Osteoblast (primary cell): ENCODE results near the gene TAF12. TPM values are rescaled to one million over a fixed set of nuclear protein-coding genes. Genes with fewer than 3 reads are reported as not detected.
A peak's percentile ranks its signal among the peaks of the same experiment; 100 is the strongest.

Source experiments
- DNase-seq: peaks from one replicate; pipeline ENCODE4 v3.0.0; 2011; ENCODE audit warnings: low spot score, mixed read lengths; ENCODE audit not compliant: insufficient read length; ENCODE audit errors: missing footprints
- H2AFZ ChIP-seq: 2 replicates; pipeline ENCODE4 v1.6.0; 2011; ENCODE audit warnings: mild to moderate bottlenecking, low read length
- H3K27ac ChIP-seq: 2 replicates; pipeline ENCODE4 v1.5.1; 2011; ENCODE audit warnings: mild to moderate bottlenecking, low read depth, low read length, moderate library complexity
- H3K27me3 ChIP-seq: 2 replicates; pipeline ENCODE4 v1.6.0; 2012; ENCODE audit warnings: mild to moderate bottlenecking, control low read depth, inconsistent platforms, low read length, moderate library complexity; ENCODE audit not compliant: insufficient read depth
- H3K36me3 ChIP-seq: 2 replicates; pipeline ENCODE4 v1.5.1; 2011; ENCODE audit warnings: mild to moderate bottlenecking, low read length, control low read depth, moderate library complexity; ENCODE audit not compliant: insufficient read depth
- H3K4me1 ChIP-seq: 2 replicates; pipeline ENCODE4 v1.5.1; 2011; ENCODE audit warnings: mild to moderate bottlenecking, low read length, control low read depth, moderate library complexity; ENCODE audit not compliant: insufficient read depth
- H3K4me2 ChIP-seq: 2 replicates; pipeline ENCODE4 v1.6.0; 2011; ENCODE audit warnings: mild to moderate bottlenecking, low read length; ENCODE audit not compliant: insufficient read depth
- H3K4me3 ChIP-seq: fragments of 200-600 bp; sonication (generic); 3 replicates; pipeline ENCODE4 v1.5.1; 2012; ENCODE audit warnings: mild to moderate bottlenecking, low read length, inconsistent platforms; ENCODE audit not compliant: insufficient read depth
- H3K79me2 ChIP-seq: 2 replicates; pipeline ENCODE4 v1.6.0; 2012; ENCODE audit warnings: mild to moderate bottlenecking, low read length, control low read depth, inconsistent platforms; ENCODE audit not compliant: insufficient read depth
- H3K9me3 ChIP-seq: 2 replicates; pipeline ENCODE4 v1.5.1; 2011; ENCODE audit warnings: low read depth, low read length, control low read depth
- H4K20me1 ChIP-seq: 2 replicates; pipeline ENCODE4 v1.6.0; 2012; ENCODE audit warnings: mild to moderate bottlenecking, low read length, control low read depth; ENCODE audit not compliant: insufficient read depth
- total RNA-seq: library from RNA; depleted of rRNA; stranded (reverse); fragments of >200 nt; gene quantifications from 2 replicates; pipeline ENCODE4 v1.2.3, GENCODE V29; 2012
- TF ChIP-seq, protein P1 (sequence below): IDR thresholded peaks from 2 replicates; pipeline ENCODE4 v1.5.1; 2011; ENCODE audit warnings: mild to moderate bottlenecking, low read depth, low read length, moderate library complexity; ENCODE audit errors: extremely low read depth

TAF12 gene
- total RNA-seq, 1 donor, result 29.0 TPM

DNA sequence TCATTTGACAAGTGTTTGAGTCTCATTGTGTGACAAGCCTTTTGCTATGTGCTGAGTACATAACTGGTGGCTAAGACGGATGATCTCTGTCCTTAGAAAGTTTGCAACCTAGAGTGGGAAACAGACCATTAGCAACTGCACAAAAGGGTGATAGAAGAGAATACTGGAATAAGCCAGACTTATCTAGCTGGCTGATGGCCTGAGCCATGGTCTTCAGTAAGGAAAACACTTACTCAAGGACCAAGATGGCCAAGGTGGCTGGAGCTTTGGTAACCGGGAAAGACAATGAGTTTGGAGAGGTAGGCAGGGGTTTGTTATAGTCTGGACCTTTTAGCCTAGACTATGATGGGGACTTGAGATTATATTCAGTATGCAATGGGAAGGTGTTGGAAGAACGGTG is 1.6 kb upstream of the TAF12 start:
- TF ChIP-seq, protein P1, sequence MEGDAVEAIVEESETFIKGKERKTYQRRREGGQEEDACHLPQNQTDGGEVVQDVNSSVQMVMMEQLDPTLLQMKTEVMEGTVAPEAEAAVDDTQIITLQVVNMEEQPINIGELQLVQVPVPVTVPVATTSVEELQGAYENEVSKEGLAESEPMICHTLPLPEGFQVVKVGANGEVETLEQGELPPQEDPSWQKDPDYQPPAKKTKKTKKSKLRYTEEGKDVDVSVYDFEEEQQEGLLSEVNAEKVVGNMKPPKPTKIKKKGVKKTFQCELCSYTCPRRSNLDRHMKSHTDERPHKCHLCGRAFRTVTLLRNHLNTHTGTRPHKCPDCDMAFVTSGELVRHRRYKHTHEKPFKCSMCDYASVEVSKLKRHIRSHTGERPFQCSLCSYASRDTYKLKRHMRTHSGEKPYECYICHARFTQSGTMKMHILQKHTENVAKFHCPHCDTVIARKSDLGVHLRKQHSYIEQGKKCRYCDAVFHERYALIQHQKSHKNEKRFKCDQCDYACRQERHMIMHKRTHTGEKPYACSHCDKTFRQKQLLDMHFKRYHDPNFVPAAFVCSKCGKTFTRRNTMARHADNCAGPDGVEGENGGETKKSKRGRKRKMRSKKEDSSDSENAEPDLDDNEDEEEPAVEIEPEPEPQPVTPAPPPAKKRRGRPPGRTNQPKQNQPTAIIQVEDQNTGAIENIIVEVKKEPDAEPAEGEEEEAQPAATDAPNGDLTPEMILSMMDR, result no peak
- peak overlapping the region; percentile 94 for H3K4me2 ChIP-seq
- no peaks in the 10 kb centered on the region for H3K27me3 ChIP-seq
- peak overlapping the region; percentile 92 for H3K27ac ChIP-seq
- no peak overlapping the region for H3K4me3 ChIP-seq
- H4K20me1 ChIP-seq, result no peaks in the 10 kb centered on the region
- peaks cover 28% of the 10 kb centered on the region for H3K79me2 ChIP-seq
- H3K36me3 ChIP-seq, result no peaks in the 10 kb centered on the region
- DNase-seq, result no peak
- no peaks in the 10 kb centered on the region for H3K9me3 ChIP-seq
- H3K4me1 ChIP-seq, result peaks cover 29% of the 10 kb centered on the region
- H2AFZ ChIP-seq, result peak overlapping the region; percentile 63

DNA sequence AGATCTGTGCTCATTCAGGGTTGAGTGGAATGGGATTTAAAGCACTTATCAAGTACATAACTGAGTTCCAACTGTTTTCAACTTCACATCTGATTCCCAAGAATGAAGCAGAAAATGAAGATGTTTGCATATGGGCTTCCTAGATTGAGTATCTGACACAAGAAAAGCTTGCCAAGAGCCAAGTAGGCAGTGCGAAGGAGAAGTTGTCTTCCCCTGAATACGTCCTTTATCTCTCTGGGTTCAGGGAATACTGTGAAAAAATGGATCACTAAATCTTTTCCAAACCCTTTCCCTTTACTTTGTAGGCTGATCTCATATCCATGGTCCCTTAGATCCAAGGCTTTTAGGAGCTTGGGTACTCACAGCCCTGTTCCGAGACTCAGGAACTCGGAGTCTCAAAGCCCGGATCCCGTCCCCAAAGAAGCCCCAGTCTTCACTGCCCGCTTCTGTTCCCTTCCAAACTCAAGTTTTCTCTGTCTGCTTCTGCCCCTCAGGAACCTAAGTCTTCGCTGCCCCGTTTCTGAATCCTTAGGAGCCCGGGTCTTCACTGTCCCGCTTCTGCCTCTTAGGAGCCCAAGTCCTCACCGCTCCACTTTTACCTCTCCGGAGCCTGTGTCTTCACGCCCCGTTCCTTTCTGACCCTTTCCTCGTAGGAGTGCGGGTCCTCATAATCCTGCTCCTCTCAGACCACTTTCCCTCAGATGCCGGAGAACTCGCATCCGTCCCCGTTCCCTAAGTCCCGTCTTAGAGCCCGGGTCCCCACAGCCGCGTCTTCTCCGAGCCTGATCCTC is 616 bp downstream of the TAF12 start:
- peaks cover 25% of the 10 kb centered on the region for H3K4me1 ChIP-seq
- TF ChIP-seq, protein P1, result no peak
- DNase-seq, result peak; percentile 77
- H3K79me2 ChIP-seq, result peaks cover 32% of the 10 kb centered on the region
- no peaks in the 10 kb centered on the region for H3K9me3 ChIP-seq
- H4K20me1 ChIP-seq, result no peaks in the 10 kb centered on the region
- peak overlapping the region; percentile 92 for H3K27ac ChIP-seq
- H3K36me3 ChIP-seq, result no peaks in the 10 kb centered on the region
- H3K4me3 ChIP-seq, result peak overlapping the region; percentile 100
- peak overlapping the region; percentile 100 for H2AFZ ChIP-seq
- no peaks in the 10 kb centered on the region for H3K27me3 ChIP-seq
- peak overlapping the region; percentile 94 for H3K4me2 ChIP-seq

DNA sequence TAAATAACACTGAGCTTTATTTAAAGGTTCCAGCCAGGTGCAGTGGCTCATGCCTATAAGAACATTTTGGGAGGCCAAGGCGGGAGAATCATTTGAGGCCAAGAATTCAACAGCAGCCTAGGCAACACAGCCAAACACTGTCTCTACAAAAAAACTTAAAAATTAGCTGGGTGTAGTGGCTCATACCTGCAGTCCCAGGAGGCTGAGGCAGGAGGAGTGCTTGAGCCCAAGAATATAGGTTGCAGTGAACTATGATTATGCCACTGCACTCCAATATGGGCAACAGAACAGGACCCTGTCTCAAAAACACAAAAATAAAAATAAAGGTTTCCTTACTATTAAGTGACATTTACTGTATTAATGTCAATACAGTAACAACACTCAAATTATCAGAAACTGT is 2.1 kb downstream of the TAF12 start:
- Histone ChIP-seq H3K9me3 (no peaks in the 10 kb centered on the region), H3K4me3 (no peak overlapping the region), H2AFZ (no peak overlapping the region), H3K27ac (no peak overlapping the region), H4K20me1 (peaks cover 2% of the 10 kb centered on the region), H3K36me3 (no peaks in the 10 kb centered on the region), H3K4me2 (no peak overlapping the region), H3K79me2 (peaks cover 43% of the 10 kb centered on the region), H3K27me3 (no peaks in the 10 kb centered on the region), H3K4me1 (peaks cover 25% of the 10 kb centered on the region)
- TF ChIP-seq, protein P1, result no peak
- no peak for DNase-seq

DNA sequence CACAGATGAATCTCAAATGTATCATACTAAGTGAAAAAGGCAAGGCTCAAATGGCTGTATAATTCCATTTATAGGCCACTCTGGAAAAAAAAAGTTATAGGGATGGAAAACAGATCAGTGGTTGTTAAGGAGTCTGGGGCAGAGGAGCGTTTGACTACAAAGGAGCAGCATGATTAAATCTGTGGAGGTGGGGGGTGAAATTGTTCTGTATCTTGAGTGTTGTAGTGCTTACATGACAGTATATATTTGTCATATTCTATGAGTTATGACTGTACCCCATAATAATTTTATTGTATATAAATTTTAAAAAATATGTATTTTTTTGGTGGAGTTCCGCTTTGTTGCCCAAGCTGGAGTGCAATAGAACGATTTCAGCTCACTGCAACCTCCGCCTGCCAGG is 10.3 kb downstream of the TAF12 start:
- no peak overlapping the region for H3K4me3 ChIP-seq

More for the DNA sequence above, 10.3 kb downstream of the TAF12 start:
- Histone ChIP-seq H2AFZ (no peak overlapping the region), H3K4me1 (peaks cover 3% of the 10 kb centered on the region), H3K4me2 (no peak overlapping the region), H3K36me3 (no peaks in the 10 kb centered on the region), H3K9me3 (no peaks in the 10 kb centered on the region), H4K20me1 (peaks cover 2% of the 10 kb centered on the region), H3K79me2 (peaks cover 12% of the 10 kb centered on the region), H3K27ac (no peak overlapping the region), H3K27me3 (no peaks in the 10 kb centered on the region)
- TF ChIP-seq, protein P1, result no peak
- DNase-seq, result peak; percentile 76
